HepG2 (cell line): ENCODE measurements around the gene SLC5A8.

Source experiments
- PAXIP1 ChIP-seq: sonication (generic); formaldehyde crosslinking; conservative IDR thresholded peaks from 2 replicates; pipeline ENCODE4 v1.4.0; 2020; ENCODE audit warnings: mild to moderate bottlenecking, missing genetic modification reagents, moderate library complexity
- ZNF317 ChIP-seq: sonication (generic); formaldehyde crosslinking; IDR thresholded peaks from 2 replicates; pipeline ENCODE4 v1.5.0; 2020; ENCODE audit warnings: mild to moderate bottlenecking, missing genetic modification reagents
- TF ChIP-seq, protein P1 (sequence below): sonication (generic); formaldehyde crosslinking; IDR thresholded peaks from 2 replicates; pipeline ENCODE4 v1.5.1; 2020; ENCODE audit warnings: missing genetic modification reagents, mild to moderate bottlenecking, borderline replicate concordance

- TF ChIP-seq PAXIP1 (no peak), ZNF317 (CRISPR knock-in tag) (no peak)
- TF ChIP-seq, protein P1, sequence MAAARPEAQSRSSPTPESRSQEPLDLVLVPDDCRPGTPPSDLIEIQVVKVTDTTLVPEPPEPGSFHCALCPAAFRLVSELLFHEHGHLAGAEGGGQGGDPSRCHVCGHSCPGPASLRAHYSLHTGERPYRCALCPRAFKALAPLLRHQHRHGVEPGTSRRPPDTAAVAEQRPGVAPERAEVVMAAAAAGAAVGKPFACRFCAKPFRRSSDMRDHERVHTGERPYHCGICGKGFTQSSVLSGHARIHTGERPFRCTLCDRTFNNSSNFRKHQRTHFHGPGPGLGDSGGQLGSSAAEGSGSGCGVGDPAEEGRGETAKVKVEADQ (CRISPR knock-in tag): no peak
Observed at GRCh38 chr12:101200145-101200544, 9.9 kb downstream of the SLC5A8 start.
